Smooth muscle cell of the umbilical artery (primary cell): ENCODE data around the gene ACRBP. TPM values are rescaled to one million over a fixed set of nuclear protein-coding genes. Genes with fewer than 3 reads are reported as not detected.

Source experiments
- total RNA-seq: library from RNA; depleted of rRNA; stranded (reverse); fragments of >200 nt; gene quantifications from 2 replicates; pipeline ENCODE4 v1.2.3, GENCODE V29; 2014

The ACRBP gene
- 0.46 TPM in 1 of 2 replicates, not detected in the other for total RNA-seq

GRCh38 chr12:6647083-6647604, at the start of gene ACRBP:
Gene ACRBP, minus strand, starts transcription at chr12:6647432. Its CDS starts 66 bp downstream, at chr12:6647366.

DNA sequence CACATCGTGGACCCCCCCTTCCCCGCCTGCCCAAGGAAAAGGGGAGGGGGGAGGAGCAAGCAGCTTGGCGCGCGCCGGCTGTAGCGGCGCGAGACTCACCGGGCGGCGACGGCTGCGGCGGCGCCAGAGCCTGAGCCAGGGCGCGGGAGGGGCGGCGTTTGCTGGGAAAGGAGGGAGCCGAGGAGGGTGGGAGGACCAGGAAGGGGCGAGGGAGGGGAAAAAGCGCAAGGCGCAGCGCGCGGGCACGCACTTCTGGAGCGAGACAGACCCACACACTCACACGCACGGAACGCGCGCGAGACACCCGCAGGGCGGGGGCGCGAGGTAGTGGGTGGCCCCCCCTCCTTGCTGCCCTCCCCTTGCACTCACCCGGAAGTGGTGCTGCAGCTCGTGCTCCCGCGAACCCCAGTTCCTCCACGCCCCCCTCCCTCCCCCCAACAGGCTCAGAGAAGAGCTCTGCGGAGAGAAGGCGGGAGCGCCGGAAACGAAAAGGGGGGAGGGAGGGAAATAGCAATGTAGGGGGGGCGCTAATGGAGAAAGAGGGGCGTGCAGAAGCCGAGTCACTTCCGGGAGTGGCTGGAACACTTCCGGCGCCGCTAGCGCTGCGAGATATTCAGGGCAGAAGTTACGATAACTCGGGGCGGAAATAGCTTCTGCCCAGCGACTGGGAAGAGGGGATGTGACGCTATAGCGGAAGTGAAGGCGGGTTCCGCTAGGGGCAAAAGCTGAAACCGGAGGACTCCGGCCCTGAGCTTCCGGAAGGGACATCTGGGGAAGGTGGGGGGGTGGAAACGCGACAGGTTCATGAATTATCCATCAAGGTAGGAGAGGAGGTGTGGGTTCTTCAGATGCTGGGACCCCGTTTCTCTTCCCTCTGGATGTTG, 42.0 kb upstream of the ACRBP start, which contains the start of gene ZNF384:
ZNF384 (minus strand) TSS at position 377 of the 884 bp plus-strand sequence. CDS start 9,855 bp downstream, outside the sequence.

DNA sequence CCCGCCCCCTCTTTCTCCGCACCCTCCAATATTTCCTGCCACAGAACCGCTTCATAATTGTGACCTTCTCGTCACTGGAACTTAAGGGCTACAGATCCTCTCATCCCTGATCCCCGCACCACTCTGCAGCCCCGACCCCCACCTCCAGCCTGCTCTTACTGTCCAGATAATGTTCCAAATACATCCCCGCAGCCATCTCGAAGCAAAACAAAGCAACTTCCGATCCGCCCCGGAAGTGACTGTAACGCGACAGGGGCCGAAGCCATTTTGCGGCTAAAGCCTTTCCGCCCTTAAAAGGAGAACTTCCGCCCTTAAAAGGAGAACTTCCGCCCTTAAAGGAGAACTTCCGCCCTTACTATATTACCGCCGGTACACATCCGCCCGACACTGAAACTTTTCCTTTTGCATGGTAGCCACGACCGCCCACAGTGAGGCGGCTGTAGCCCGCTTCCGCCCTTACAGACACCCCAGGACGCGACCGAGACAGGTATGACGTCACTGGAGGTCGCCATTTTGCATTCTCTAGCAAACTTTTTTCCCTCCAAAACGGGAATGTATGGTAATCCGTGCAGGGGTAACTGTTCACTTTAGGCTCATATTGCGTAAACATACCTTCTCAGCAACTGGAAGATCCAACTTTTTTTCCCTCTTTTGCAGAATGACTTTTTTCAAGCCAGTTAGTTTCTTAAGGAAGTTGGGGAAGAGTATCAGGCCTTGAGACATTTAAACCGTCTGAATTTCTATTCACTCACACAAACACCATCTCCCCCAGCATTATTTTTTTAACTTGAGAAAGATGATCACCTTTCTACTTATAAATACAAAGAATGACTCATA, 15.9 kb upstream of the ACRBP start, which contains the start of gene ING4:
ING4 (minus strand) TSS at position 214 of the 837 bp plus-strand sequence; CDS start at position 196, 18 bp downstream.

DNA sequence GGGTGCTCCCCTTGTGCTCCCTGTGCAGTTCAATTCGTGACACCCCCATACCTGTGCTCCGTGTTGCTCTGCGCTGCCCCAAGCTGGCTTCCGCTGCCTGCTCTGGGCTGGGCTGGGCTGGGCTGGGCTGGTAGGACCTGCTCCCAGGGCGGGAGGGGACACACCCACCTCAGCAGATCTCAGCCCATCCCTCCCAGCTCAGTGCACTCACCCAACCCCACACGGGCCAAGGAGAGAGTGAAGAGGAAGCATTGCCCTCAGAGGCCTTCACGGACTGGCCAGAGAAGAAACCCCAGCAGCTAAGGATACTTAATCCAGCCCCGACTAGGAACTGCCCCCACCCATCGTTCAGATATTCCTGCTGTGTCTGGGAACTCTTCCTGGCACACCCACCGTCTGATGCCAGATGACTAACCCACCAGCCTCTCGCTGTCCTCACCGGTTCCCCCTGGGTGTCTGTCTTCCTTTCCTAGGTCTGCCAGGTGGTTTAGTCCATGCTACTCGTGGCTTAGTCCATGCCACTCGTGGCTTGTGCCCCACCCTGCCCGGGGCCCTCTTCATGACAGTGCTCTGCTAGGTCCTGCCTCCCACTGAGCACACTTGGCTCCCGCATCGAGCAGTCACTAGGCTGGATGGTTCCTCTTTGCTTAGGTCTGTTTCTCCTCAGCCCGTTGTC, 11.2 kb downstream of the ACRBP start, which contains the start of gene LPAR5:
LPAR5 (minus strand) TSS at position 104 of the 676 bp plus-strand sequence. CDS start 14,711 bp downstream, outside the sequence.

Other genes with a start within 250 kb of the ACRBP start
- gene CD27, start 202.5 kb downstream of the ACRBP start, total RNA-seq: not detected in 2 replicates
- gene TAPBPL, start 195.4 kb downstream of the ACRBP start, total RNA-seq: 10.3 and 15.7 TPM in 2 replicates
- 5.3 and 7.4 TPM in 2 replicates for gene VAMP1, start 176.8 kb downstream of the ACRBP start, total RNA-seq
- gene MRPL51, start 154.2 kb downstream of the ACRBP start, total RNA-seq: 91.5 and 97.4 TPM in 2 replicates
- gene NCAPD2, start 153.3 kb downstream of the ACRBP start, total RNA-seq: 34.4 and 64.1 TPM in 2 replicates
- 7,061 and 9,871 TPM in 2 replicates for gene GAPDH, start 112.9 kb downstream of the ACRBP start, total RNA-seq
- gene IFFO1, start 91.4 kb downstream of the ACRBP start, total RNA-seq: 10.4 and 11.8 TPM in 2 replicates
- 20.8 and 32.5 TPM in 2 replicates for gene NOP2, start 79.1 kb downstream of the ACRBP start, total RNA-seq
- 195 and 243 TPM in 2 replicates for gene CHD4, start 40.1 kb downstream of the ACRBP start, total RNA-seq
- not detected in 2 replicates for gene LPAR5, start 11.5 kb downstream of the ACRBP start, total RNA-seq
- 26.4 and 36.8 TPM in 2 replicates for gene ING4, start 15.7 kb upstream of the ACRBP start, total RNA-seq
- gene ZNF384, start 41.9 kb upstream of the ACRBP start, total RNA-seq: 11.0 and 20.2 TPM in 2 replicates
- 0.23 and 0.30 TPM in 2 replicates for gene PIANP, start 53.4 kb upstream of the ACRBP start, total RNA-seq
- 78.9 and 83.4 TPM in 2 replicates for gene COPS7A, start 76.6 kb upstream of the ACRBP start, total RNA-seq
- 184 and 213 TPM in 2 replicates for gene MLF2, start 105.7 kb upstream of the ACRBP start, total RNA-seq
- 37.4 and 109 TPM in 2 replicates for gene PTMS, start 118.9 kb upstream of the ACRBP start, total RNA-seq
- gene LAG3, start 125.1 kb upstream of the ACRBP start, total RNA-seq: 0.05 TPM in 1 of 2 replicates, not detected in the other
- 1.0 and 1.5 TPM in 2 replicates for gene CD4, start 142.1 kb upstream of the ACRBP start, total RNA-seq
- gene GPR162, start 174.4 kb upstream of the ACRBP start, total RNA-seq: 2.1 and 2.6 TPM in 2 replicates
- 216 and 275 TPM in 2 replicates for gene P3H3, start 181.0 kb upstream of the ACRBP start, total RNA-seq
- 3.6 and 4.7 TPM in 2 replicates for gene GNB3, start 193.5 kb upstream of the ACRBP start, total RNA-seq
- 2.1 and 8.1 TPM in 2 replicates for gene CDCA3, start 203.9 kb upstream of the ACRBP start, total RNA-seq
- 87.9 and 120 TPM in 2 replicates for gene USP5, start 204.7 kb upstream of the ACRBP start, total RNA-seq
- gene TPI1, start 220.1 kb upstream of the ACRBP start, total RNA-seq: 1,296 and 1,307 TPM in 2 replicates
- gene SPSB2, start 225.9 kb upstream of the ACRBP start, total RNA-seq: 2.6 and 5.0 TPM in 2 replicates